A549 (cell line): Measurements from ENCODE around the gene C1orf94. TPM values are rescaled to one million over a fixed set of nuclear protein-coding genes. Genes with fewer than 3 reads are reported as not detected.

Experiments used
- ATAC-seq, 2 experiments: fragments of 200-7000 bp in 1 of 2; fragments of >200 bp in 1 of 2; cut with Nextera tagmentation in 1 of 2; cut with Tn5 transposase in 1 of 2; 3 replicates each; pipeline versions ENCODE4 v1.8.0 to v1.9.1; 2018 to 2020; ENCODE audit warnings: mild to moderate bottlenecking in 1 of 2, moderate library complexity in 1 of 2
- CTCF ChIA-PET: fragments of 300-600 bp; sonication (Branson Sonifier 250); formaldehyde crosslinking; extraction: SDS; loops from one replicate; lab custom pipeline; 2021; ENCODE audit warnings: antibody characterized with exemption, inconsistent platforms; lab: Yijun Ruan, JAX
- POLR2A ChIA-PET: fragments of 350-600 bp; formaldehyde crosslinking; extraction: SDS; loops from one replicate; lab custom pipeline; 2021; ENCODE audit warnings: antibody characterized with exemption, inconsistent platforms; lab: Yijun Ruan, JAX
- DNase-seq, 2 experiments: peaks; one replicate each; pipeline versions ENCODE4 v3.0.0 to v3.0.0-alpha.2; 2011 to 2016; ENCODE audit warnings: low read depth in 1 of 2, low spot score in 1 of 2
- FAIRE-seq: peaks from 2 replicates; lab custom pipeline; 2011; peaks lifted over from hg19 to GRCh38; lab: Jason Lieb, UNC
- H3K27ac ChIP-seq, 2 experiments: fragments of >200 bp; sonication (Bioruptor Twin); formaldehyde crosslinking; 3 replicates each; pipeline ENCODE4 v1.5.1; 2016 to 2017
- H3K4me1 ChIP-seq: fragments of >200 bp; sonication (Bioruptor Twin); formaldehyde crosslinking; 3 replicates; pipeline ENCODE4 v1.6.1; 2016
- H3K4me2 ChIP-seq: fragments of >200 bp; sonication (Bioruptor Twin); formaldehyde crosslinking; 3 replicates; pipeline ENCODE4 v1.6.1; 2016
- H3K4me3 ChIP-seq: fragments of >200 bp; sonication (Bioruptor Twin); formaldehyde crosslinking; 3 replicates; pipeline ENCODE4 v1.5.1; 2016
- H3K9me3 ChIP-seq: fragments of >200 bp; sonication (Bioruptor Twin); formaldehyde crosslinking; 3 replicates; pipeline ENCODE4 v1.6.1; 2016
- BHLHE40 ChIP-seq: IDR thresholded peaks from 2 replicates; pipeline ENCODE4 v1.6.1; 2012; ENCODE audit warnings: low read depth, low read length, inconsistent platforms
- CBX8 ChIP-seq: fragments of 200-600 bp; sonication (generic); IDR thresholded peaks from 2 replicates; pipeline ENCODE4 v1.6.1; 2016
- E2F6 ChIP-seq: IDR thresholded peaks from 2 replicates; pipeline ENCODE4 v1.6.1; 2012; ENCODE audit warnings: low read depth, borderline replicate concordance
- ESRRA ChIP-seq: fragments of 150-350 bp; IDR thresholded peaks from 2 replicates; pipeline ENCODE4 v1.6.1; 2014; ENCODE audit warnings: mild to moderate bottlenecking, low read length, borderline replicate concordance
- FOSL2 ChIP-seq, 2 experiments: fragments of 450-650 bp in 1 of 2; fragments of >200 bp in 1 of 2; sonication (Bioruptor Twin) in 1 of 2; formaldehyde crosslinking; IDR thresholded peaks; 2 replicates each; pipeline versions ENCODE4 v1.5.0 to v1.6.1; 2016 to 2020; ENCODE audit warnings: mild to moderate bottlenecking in 1 of 2, moderate library complexity in 1 of 2
- GATA3 ChIP-seq: IDR thresholded peaks from 2 replicates; pipeline ENCODE4 v1.6.1; 2012; ENCODE audit warnings: borderline replicate concordance
- HOXA7 ChIP-seq: fragments of 250-450 bp; sonication (Bioruptor Pico); IDR thresholded peaks from 2 replicates; pipeline ENCODE4 v1.5.0; 2020; ENCODE audit warnings: mild to moderate bottlenecking, moderate library complexity
- HOXB13 ChIP-seq: fragments of 250-450 bp; sonication (Bioruptor Pico); IDR thresholded peaks from 2 replicates; pipeline ENCODE4 v1.5.0; 2020; ENCODE audit warnings: low read depth, mild to moderate bottlenecking, moderate library complexity
- HOXB5 ChIP-seq: fragments of 250-450 bp; sonication (Bioruptor Pico); IDR thresholded peaks from 2 replicates; pipeline ENCODE4 v1.5.0; 2020; ENCODE audit warnings: mild to moderate bottlenecking, moderate library complexity
- KDM1A ChIP-seq: fragments of 200-600 bp; sonication (generic); IDR thresholded peaks from 2 replicates; pipeline ENCODE4 v1.6.1; 2016; ENCODE audit warnings: low read depth, mild to moderate bottlenecking
- KDM5A ChIP-seq: fragments of 200-600 bp; sonication (generic); IDR thresholded peaks from 2 replicates; pipeline ENCODE4 v1.6.1; 2016; ENCODE audit warnings: antibody characterized with exemption, mild to moderate bottlenecking
- MAFK ChIP-seq: fragments of 450-650 bp; IDR thresholded peaks from 2 replicates; pipeline ENCODE4 v1.6.1; 2014; ENCODE audit not compliant: partially characterized antibody
- PHF8 ChIP-seq: fragments of 200-600 bp; sonication (generic); IDR thresholded peaks from 2 replicates; pipeline ENCODE4 v1.6.1; 2016; ENCODE audit warnings: low read depth, mild to moderate bottlenecking, antibody characterized with exemption, moderate library complexity, borderline replicate concordance
- RCOR1 ChIP-seq: fragments of 150-350 bp; IDR thresholded peaks from 2 replicates; pipeline ENCODE4 v1.6.1; 2014; ENCODE audit warnings: antibody characterized with exemption, low read length, low read depth
- RFX5 ChIP-seq: fragments of 450-650 bp; IDR thresholded peaks from 2 replicates; pipeline ENCODE4 v1.7.1; 2014; ENCODE audit warnings: antibody characterized with exemption, mild to moderate bottlenecking, moderate library complexity
- SREBF2 ChIP-seq: fragments of 450-650 bp; IDR thresholded peaks from 2 replicates; pipeline ENCODE4 v1.6.1; 2014; ENCODE audit warnings: mild to moderate bottlenecking, moderate library complexity
- USF2 ChIP-seq: fragments of 450-650 bp; IDR thresholded peaks from 2 replicates; pipeline ENCODE4 v1.6.1; 2014; ENCODE audit warnings: antibody characterized with exemption
- ZNF302 ChIP-seq: fragments of 250-450 bp; sonication (Bioruptor Pico); IDR thresholded peaks from 2 replicates; pipeline ENCODE4 v1.9.0; 2021; ENCODE audit warnings: inconsistent platforms, mild to moderate bottlenecking, moderate library complexity
- ZSCAN20 ChIP-seq: fragments of 250-450 bp; sonication (Bioruptor Pico); IDR thresholded peaks from 2 replicates; pipeline ENCODE4 v1.8.0; 2022; ENCODE audit warnings: mild to moderate bottlenecking, moderate library complexity
- WGBS: methylation state at CpG from one replicate; pipeline ENCODE4 v1.1.6; 2017; ENCODE audit errors: missing lambda C conversion rate; 5-methylcytosine and 5-hydroxymethylcytosine counted together
- polyA plus RNA-seq, 4 experiments: library from polyadenylated mRNA; depleted of rRNA in 3 of 4; stranded (reverse); fragments of >200 nt; fragmentation: RNase III in 1 of 4; extraction: RNeasy Plus Mini Kit Qiagen cat#74134 plus additional on column Dnase treatment in 1 of 4; gene quantifications; 2 replicates in 3 of 4; 3 replicates in 1 of 4; pipeline ENCODE4 v1.2.3, GENCODE V29; 2011 to 2017
- TF ChIP-seq, protein P1 (sequence below): fragments of 250-450 bp; sonication (Bioruptor Pico); IDR thresholded peaks from 2 replicates; pipeline ENCODE4 v1.5.0; 2021; ENCODE audit warnings: mild to moderate bottlenecking, moderate library complexity, borderline replicate concordance
- TF ChIP-seq, protein P2 (sequence below): IDR thresholded peaks from 2 replicates; pipeline ENCODE4 v1.6.1; 2012

The C1orf94 gene
- polyA plus RNA-seq, 2 of the 4 experiments (the other 2 are of a cell fraction): not detected

- Histone ChIP-seq H3K4me1 (no peaks in the 10 kb centered on the region), H3K4me2 (no peak overlapping the region), H3K9me3 (no peaks in the 10 kb centered on the region), H3K27ac (no peak overlapping the region), H3K4me3 (no peak overlapping the region)
- no peak for FAIRE-seq
- POLR2A ChIA-PET: no interaction called here
- no peak for ATAC-seq
- CTCF ChIA-PET: no interaction called here
- TF ChIP-seq, protein P1, sequence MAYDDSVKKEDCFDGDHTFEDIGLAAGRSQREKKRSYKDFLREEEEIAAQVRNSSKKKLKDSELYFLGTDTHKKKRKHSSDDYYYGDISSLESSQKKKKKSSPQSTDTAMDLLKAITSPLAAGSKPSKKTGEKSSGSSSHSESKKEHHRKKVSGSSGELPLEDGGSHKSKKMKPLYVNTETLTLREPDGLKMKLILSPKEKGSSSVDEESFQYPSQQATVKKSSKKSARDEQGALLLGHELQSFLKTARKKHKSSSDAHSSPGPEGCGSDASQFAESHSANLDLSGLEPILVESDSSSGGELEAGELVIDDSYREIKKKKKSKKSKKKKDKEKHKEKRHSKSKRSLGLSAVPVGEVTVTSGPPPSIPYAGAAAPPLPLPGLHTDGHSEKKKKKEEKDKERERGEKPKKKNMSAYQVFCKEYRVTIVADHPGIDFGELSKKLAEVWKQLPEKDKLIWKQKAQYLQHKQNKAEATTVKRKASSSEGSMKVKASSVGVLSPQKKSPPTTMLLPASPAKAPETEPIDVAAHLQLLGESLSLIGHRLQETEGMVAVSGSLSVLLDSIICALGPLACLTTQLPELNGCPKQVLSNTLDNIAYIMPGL (CRISPR knock-in tag): no peak
- TF ChIP-seq KDM1A (no peak), FOSL2 (IDR thresholded peaks at IDR 0.05) (no peak), FOSL2 (CRISPR knock-in tag; IDR thresholded peaks at IDR 0.05) (no peak), HOXB13 (CRISPR knock-in tag) (no peak), RFX5 (no peak)
- TF ChIP-seq, protein P2, sequence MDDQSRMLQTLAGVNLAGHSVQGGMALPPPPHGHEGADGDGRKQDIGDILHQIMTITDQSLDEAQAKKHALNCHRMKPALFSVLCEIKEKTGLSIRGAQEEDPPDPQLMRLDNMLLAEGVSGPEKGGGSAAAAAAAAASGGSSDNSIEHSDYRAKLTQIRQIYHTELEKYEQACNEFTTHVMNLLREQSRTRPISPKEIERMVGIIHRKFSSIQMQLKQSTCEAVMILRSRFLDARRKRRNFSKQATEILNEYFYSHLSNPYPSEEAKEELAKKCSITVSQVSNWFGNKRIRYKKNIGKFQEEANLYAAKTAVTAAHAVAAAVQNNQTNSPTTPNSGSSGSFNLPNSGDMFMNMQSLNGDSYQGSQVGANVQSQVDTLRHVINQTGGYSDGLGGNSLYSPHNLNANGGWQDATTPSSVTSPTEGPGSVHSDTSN: no peak
- no peak for DNase-seq
- 3% methylated on average over 4 of the region's 4 CpGs for WGBS
Measured at GRCh38 chr1:34245967-34246366, 69.3 kb downstream of the C1orf94 start.

GRCh38 chr1:34250342-34250741 is 73.6 kb downstream of the C1orf94 start:
- DNase-seq (no peak), ATAC-seq (no peak), FAIRE-seq (no peak)
- H3K27ac ChIP-seq: no peak overlapping the region
- no peaks in the 10 kb centered on the region for H3K4me1 ChIP-seq
- ChIA-PET POLR2A (no interaction called here), CTCF (no interaction called here)
- H3K9me3 ChIP-seq: no peaks in the 10 kb centered on the region
- WGBS: 10% methylated on average over 3 of the region's 3 CpGs
- H3K4me2 ChIP-seq: no peak overlapping the region
- no peak overlapping the region for H3K4me3 ChIP-seq
- no peak for TF ChIP-seq HOXB5
- no peak for TF ChIP-seq KDM5A
- no peak for TF ChIP-seq MAFK
- no peak for TF ChIP-seq GATA3
- TF ChIP-seq ESRRA: no peak
- TF ChIP-seq SREBF2: no peak
- no peak for TF ChIP-seq HOXA7

GRCh38 chr1:34262023-34262853 is 85.5 kb downstream of the C1orf94 start:
- Histone ChIP-seq H3K4me1 (no peaks in the 10 kb centered on the region), H3K9me3 (no peaks in the 10 kb centered on the region), H3K4me2 (no peak overlapping the region), H3K4me3 (no peak overlapping the region), H3K27ac (no peak overlapping the region)
- 23% methylated on average over 13 of the region's 16 CpGs for WGBS
- CTCF ChIA-PET: interaction anchor here (0.6 to 1.3 kb wide), 2 partner anchors 8 to 336 kb away, joined by 3 read pairs; no protein-coding TSS in a partner anchor
- TF ChIP-seq ZNF302 (CRISPR knock-in tag) (no peak), BHLHE40 (no peak)
- FAIRE-seq (no peak), ATAC-seq (no peak), DNase-seq (no peak)
- POLR2A ChIA-PET: no interaction called here

DNA sequence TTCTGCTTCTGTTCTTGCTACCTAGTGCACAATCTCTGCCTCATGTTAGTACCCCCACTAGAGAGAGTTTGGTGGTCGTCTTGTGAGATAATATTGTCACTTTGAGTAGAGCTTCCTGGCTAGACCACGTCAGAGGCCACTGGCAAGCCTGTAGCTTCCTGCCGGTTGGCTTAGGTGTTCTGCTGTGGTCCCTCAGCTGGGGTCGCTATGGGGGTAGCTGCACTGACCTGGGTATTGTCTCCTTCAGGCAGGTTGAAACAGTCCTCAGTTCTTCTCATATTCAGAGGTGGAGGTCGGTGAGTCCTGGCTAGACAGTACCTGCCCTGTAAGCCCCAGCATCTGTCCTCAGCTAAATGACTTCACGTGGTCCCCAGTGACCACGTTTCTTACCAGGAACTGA is 86.2 kb downstream of the C1orf94 start:
- TF ChIP-seq E2F6 (no peak), CBX8 (no peak), GATA3 (no peak), HOXB13 (CRISPR knock-in tag) (no peak), USF2 (no peak), RCOR1 (no peak), ZNF302 (CRISPR knock-in tag) (no peak), PHF8 (no peak), ZSCAN20 (CRISPR knock-in tag) (no peak)
- TF ChIP-seq, protein P2: no peak
- Histone ChIP-seq H3K9me3 (no peaks in the 10 kb centered on the region), H3K4me1 (no peaks in the 10 kb centered on the region), H3K27ac (no peak overlapping the region), H3K4me3 (no peak overlapping the region), H3K4me2 (no peak overlapping the region)
- DNase-seq (no peak), ATAC-seq (no peak), FAIRE-seq (no peak)
- ChIA-PET POLR2A (no interaction called here), CTCF (interaction anchor here (1.3 kb wide), 1 partner anchor 8 kb away, joined by 3 read pairs; no protein-coding TSS in a partner anchor)
- 13% methylated on average over 6 of the region's 7 CpGs for WGBS
